Right cardiac atrium (tissue), 5 donors: ENCODE data around the gene DNAH3. TPM values are rescaled to one million over a fixed set of nuclear protein-coding genes. Genes with fewer than 3 reads are reported as not detected.
A peak's percentile ranks its signal among the peaks of the same experiment; 100 is the strongest.
"Not testable (repeated sequence)": the region's sequence is repeated elsewhere in the genome, so short reads cannot be mapped to it uniquely, and the experiment has no call there.

Source experiments
- ATAC-seq, 2 donors: fragments of 200-7000 bp; cut with Tn5 transposase; one replicate each; pipeline versions ENCODE4 v1.8.0 to v1.9.1; 2020; ENCODE audit warnings: moderate library complexity in 2 of 2, mild to moderate bottlenecking in 1 of 2
- DNase-seq, 3 donors: peaks; one replicate each; pipeline ENCODE4 v3.0.0-alpha.2; 2020
- H3K27ac ChIP-seq: one replicate; pipeline ENCODE4 v1.5.1; 2013; ENCODE audit warnings: mild to moderate bottlenecking, low read length, control low read depth, moderate library complexity
- H3K27me3 ChIP-seq: one replicate; pipeline ENCODE4 v1.6.1; 2013; ENCODE audit not compliant: control insufficient read depth, insufficient read depth
- H3K4me1 ChIP-seq: one replicate; pipeline ENCODE4 v1.6.1; 2013; ENCODE audit warnings: low read length; ENCODE audit not compliant: control insufficient read depth, insufficient read depth
- H3K4me3 ChIP-seq: one replicate; pipeline ENCODE4 v1.5.1; 2013; ENCODE audit warnings: low read length, control low read depth
- H3K9me3 ChIP-seq: one replicate; pipeline ENCODE4 v1.6.1; 2013; ENCODE audit warnings: low read length; ENCODE audit not compliant: control insufficient read depth
- WGBS: extraction: QIAGEN DNeasy Blood & Tissue Kit; methylation state at CpG from one replicate; pipeline ENCODE4 v1.1.7; 2013; 5-methylcytosine and 5-hydroxymethylcytosine counted together
- intact Hi-C, 4 donors: fragments of 100-400 bp; cut with DNase I; formaldehyde crosslinking; loops; one replicate each; pipeline versions ENCODE4 v1.11.0 to v1.14.0; 2022 to 2023
- polyA plus RNA-seq: library from polyadenylated mRNA; stranded (reverse); fragments of 200-250 nt; gene quantifications from one replicate; pipeline ENCODE4 v1.2.3, GENCODE V29; 2013
- total RNA-seq, 4 donors: library from RNA; stranded (reverse); fragmentation: NEBNext Ultra II Directional; extraction: Animal tissue kit (Norgen Biotek cat#: 25700); gene quantifications; one replicate each; pipeline ENCODE4 v1.2.1, GENCODE V29; 2021
- donor health status: healthy with polysubstance abuse.
- donor health status: DM: no; HTN: yes; CAD: no.
- donor health status: DM: no; HTN: no; CAD: no.
- donor health status: DM: no; HTN: yes; CAD: no; lungs with severe emphysema.
- donor health status: DM: yes; HTN: yes; CAD: no.

DNAH3 gene
- total and polyA plus RNA-seq, 5 donors: 0.09 to 0.68 (median 0.14) TPM

GRCh38 chr16:21158208-21159110 lies 7.8 kb upstream of the DNAH3 start, which contains the start of gene LDAF1:
LDAF1 (plus strand) TSS chr16:21158674; CDS start chr16:21161183, 2,509 bp downstream.
- no peaks in the 10 kb centered on the region for H3K9me3 ChIP-seq
- peak within 1 kb of the TSS; percentile 92 for H3K27ac ChIP-seq
- peak within 1 kb of the TSS; percentile 98 for H3K4me3 ChIP-seq
- H3K4me1 ChIP-seq: peaks cover 3% of the 10 kb centered on the region
- 1% methylated on average over 59 of the region's 59 CpGs for whole genome bisulfite sequencing
- no peaks in the 10 kb centered on the region for H3K27me3 ChIP-seq
- intact Hi-C loops: loop anchor here in 1 of 4 donors (10.0 kb wide), 2 partner anchors 146 to 396 kb away; no protein-coding TSS in a partner anchor
- peak; percentile 88 to 96 (median 95) for DNase-seq
- peak; percentile 95 to 96 for ATAC-seq

DNA sequence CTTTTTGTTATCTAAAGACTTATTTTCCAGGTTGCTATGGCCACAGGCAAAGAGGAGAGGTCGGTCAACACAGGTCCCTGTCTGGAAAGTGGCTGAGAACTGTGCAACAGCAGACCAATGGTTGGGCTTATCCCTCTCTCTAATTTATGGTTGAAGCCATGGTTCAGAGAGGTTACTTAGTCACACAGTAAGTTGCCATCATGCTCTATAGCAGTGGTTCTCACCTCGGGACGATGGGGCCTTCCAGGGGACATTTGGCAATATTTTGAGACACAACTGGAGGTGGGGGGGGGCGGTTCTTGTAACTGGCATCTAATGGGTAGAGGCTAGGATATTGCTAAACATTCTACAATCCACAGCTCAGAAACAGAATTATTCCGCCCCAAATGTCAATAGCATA lies 7.0 kb upstream of the DNAH3 start:
- Histone ChIP-seq H3K27ac (no peak overlapping the region), H3K27me3 (no peaks in the 10 kb centered on the region), H3K9me3 (no peaks in the 10 kb centered on the region), H3K4me1 (no peaks in the 10 kb centered on the region), H3K4me3 (no peak overlapping the region)
- 67% methylated on average over 5 of the region's 5 CpGs for WGBS
- ATAC-seq: no peak
- intact Hi-C loops: loop anchor here in 1 of 4 donors (10.0 kb wide), 2 partner anchors 147 to 397 kb away; no protein-coding TSS in a partner anchor
- DNase-seq: no peak

- peak; percentile 17 to 35 for ATAC-seq
- H3K4me3 ChIP-seq: no peak overlapping the region
- peak in 2 of 3 donors; percentile 20 to 58 for DNase-seq
- H3K27ac ChIP-seq: no peak overlapping the region
- H3K9me3 ChIP-seq: no peaks in the 10 kb centered on the region
- H3K4me1 ChIP-seq: no peaks in the 10 kb centered on the region
- intact Hi-C loops: loop anchor here in 1 of 4 donors (10.0 kb wide), 2 partner anchors 148 to 398 kb away; no protein-coding TSS in a partner anchor
- 50% methylated on average over 6 of the region's 6 CpGs for WGBS
- H3K27me3 ChIP-seq: no peaks in the 10 kb centered on the region
Observed at GRCh38 chr16:21156767-21157467, 6.3 kb upstream of the DNAH3 start.

- WGBS: 70% methylated on average over 1 of the region's 1 CpG
- not testable (repeated sequence) for H3K27me3 ChIP-seq
- intact Hi-C loops: loop anchor here in 1 of 4 donors (10.0 kb wide), 2 partner anchors 149 to 399 kb away; no protein-coding TSS in a partner anchor
Observed at GRCh38 chr16:21156011-21156410, 5.4 kb upstream of the DNAH3 start.

GRCh38 chr16:21153124-21153729 lies 2.6 kb upstream of the DNAH3 start:
- not testable (repeated sequence) for H3K27me3 ChIP-seq, H3K4me1 ChIP-seq, DNase-seq, ATAC-seq, H3K27ac ChIP-seq, H3K4me3 ChIP-seq, H3K9me3 ChIP-seq
- intact Hi-C loops: loop anchor here in 1 of 4 donors (10.0 kb wide), 2 partner anchors 152 to 402 kb away; no protein-coding TSS in a partner anchor
- 89% methylated on average over 11 of the region's 11 CpGs for WGBS

More at GRCh38 chr16:21156011-21156410, 5.4 kb upstream of the DNAH3 start:
- not testable (repeated sequence) for DNase-seq, H3K27ac ChIP-seq, H3K4me1 ChIP-seq, H3K4me3 ChIP-seq, ATAC-seq, H3K9me3 ChIP-seq

DNA sequence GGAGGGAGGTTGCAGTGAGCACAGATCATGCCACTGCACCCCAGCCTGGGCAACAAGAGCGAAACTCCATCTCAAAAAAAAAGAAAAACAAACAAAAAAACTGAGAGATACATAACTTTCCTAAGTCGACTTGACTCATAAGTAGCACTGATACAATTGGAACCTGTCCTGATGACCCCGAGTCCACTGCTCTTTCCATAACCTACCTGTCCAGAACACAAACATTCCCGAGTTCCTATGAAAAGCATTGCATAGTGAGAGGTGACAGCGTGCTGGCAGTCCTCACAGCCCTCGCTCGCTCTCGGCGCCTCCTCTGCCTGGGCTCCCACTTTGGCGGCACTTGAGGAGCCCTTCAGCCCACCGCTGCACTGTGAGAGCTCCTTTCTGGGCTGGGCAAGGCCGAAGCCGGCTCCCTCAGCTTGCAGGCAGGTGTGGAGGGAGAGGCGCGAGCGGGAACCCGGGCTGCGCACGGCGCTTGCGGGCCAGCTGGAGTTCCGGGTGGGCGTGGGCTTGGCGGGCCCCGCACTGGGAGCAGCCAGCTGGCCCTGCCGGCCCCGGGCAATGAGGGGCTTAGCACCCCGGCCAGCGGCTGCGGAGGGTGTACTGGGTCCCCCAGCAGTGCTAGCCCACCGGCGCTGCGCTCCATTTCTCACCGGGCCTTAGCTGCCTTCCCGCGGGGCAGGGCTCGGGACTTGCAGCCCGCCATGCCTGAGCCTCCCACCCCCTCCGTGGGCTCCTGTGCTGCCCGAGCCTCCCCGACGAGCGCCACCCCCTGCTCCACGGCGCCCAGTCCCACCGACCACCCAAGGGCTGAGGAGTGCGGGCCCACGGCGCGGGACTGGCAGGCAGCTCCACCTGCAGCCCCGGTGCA lies 1.7 kb upstream of the DNAH3 start:
- WGBS: 84% methylated on average over 51 of the region's 51 CpGs
- intact Hi-C loops: loop anchor here in 1 of 4 donors (10.0 kb wide), 2 partner anchors 152 to 402 kb away; no protein-coding TSS in a partner anchor
- not testable (repeated sequence) for H3K27ac ChIP-seq, H3K4me3 ChIP-seq, H3K4me1 ChIP-seq, H3K27me3 ChIP-seq, H3K9me3 ChIP-seq, ATAC-seq
- DNase-seq: peak in 1 of 3 donors; percentile 44

GRCh38 chr16:21145738-21146137 lies 4.9 kb downstream of the DNAH3 start:
- Histone ChIP-seq H3K9me3 (no peaks in the 10 kb centered on the region), H3K4me3 (no peak overlapping the region), H3K4me1 (no peaks in the 10 kb centered on the region), H3K27me3 (no peaks in the 10 kb centered on the region), H3K27ac (no peak overlapping the region)
- ATAC-seq (no peak), DNase-seq (no peak)
- WGBS: 70% methylated on average over 5 of the region's 5 CpGs
- intact Hi-C loops: no loop called here

DNA sequence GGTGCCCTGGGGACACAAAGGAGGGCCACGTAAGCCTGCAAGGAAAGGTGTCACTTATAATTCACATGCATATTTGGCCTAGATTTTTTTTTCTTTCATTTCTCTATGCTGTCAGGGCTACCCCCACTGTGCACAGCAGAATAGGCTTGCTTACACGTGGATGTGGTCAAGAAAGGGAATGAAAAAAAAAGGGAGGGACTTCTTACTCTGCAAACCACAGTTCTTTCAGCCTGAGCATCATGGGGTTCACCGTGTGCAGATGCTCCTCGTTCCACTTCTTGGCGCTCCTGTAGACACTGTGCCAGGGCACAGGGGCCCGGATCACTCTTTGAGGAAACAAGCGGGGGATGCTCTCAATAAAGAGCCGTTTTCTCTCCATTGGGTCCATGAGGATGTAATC lies 16.6 kb downstream of the DNAH3 start:
- 85% methylated on average over 8 of the region's 8 CpGs for WGBS
- Histone ChIP-seq H3K27ac (no peak overlapping the region), H3K27me3 (no peaks in the 10 kb centered on the region), H3K4me3 (no peak overlapping the region), H3K4me1 (no peaks in the 10 kb centered on the region), H3K9me3 (no peaks in the 10 kb centered on the region)
- intact Hi-C loops: no loop called here
- no peak for ATAC-seq
- DNase-seq: no peak

- Histone ChIP-seq H3K4me3 (no peak overlapping the region), H3K4me1 (no peaks in the 10 kb centered on the region), H3K27me3 (no peaks in the 10 kb centered on the region), H3K27ac (no peak overlapping the region), H3K9me3 (no peaks in the 10 kb centered on the region)
- ATAC-seq: no peak
- DNase-seq: no peak
- intact Hi-C loops: no loop called here
- WGBS: 90% methylated on average over 3 of the region's 3 CpGs
Observed at GRCh38 chr16:21130811-21131210, 19.8 kb downstream of the DNAH3 start.

DNA sequence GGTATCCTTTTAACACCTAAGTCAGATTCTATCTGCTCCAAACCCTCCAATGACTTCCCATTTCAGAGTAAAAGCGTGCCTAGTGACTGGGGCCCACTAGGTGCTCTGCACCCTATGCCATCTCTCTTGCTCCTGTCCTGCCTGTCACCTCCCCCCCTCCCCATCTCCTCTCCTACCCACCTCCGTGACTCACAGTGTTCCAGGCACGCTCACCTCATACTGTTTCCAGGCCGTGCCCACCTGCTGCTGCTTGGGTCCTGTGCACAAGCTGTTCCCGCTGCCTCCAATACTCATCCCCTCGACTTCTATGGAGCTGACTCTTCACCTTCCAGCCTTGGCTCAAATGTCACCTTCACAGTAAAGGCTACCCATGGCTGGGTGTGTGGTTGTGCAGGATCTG lies 21.7 kb downstream of the DNAH3 start:
- no peaks in the 10 kb centered on the region for H3K4me1 ChIP-seq
- no peak overlapping the region for H3K27ac ChIP-seq
- ATAC-seq (no peak), DNase-seq (no peak)
- intact Hi-C loops: no loop called here
- H3K9me3 ChIP-seq: no peaks in the 10 kb centered on the region
- H3K4me3 ChIP-seq: no peak overlapping the region
- 94% methylated on average over 6 of the region's 6 CpGs for WGBS
- no peaks in the 10 kb centered on the region for H3K27me3 ChIP-seq
